ENCODE results near the gene GBE1. TPM values are rescaled to one million over a fixed set of nuclear protein-coding genes. Genes with fewer than 3 reads are reported as not detected.

Gene GBE1
- total RNA-seq, 1 donor from 2014 or later = 14.7 TPM

- TF ChIP-seq, protein P1, sequence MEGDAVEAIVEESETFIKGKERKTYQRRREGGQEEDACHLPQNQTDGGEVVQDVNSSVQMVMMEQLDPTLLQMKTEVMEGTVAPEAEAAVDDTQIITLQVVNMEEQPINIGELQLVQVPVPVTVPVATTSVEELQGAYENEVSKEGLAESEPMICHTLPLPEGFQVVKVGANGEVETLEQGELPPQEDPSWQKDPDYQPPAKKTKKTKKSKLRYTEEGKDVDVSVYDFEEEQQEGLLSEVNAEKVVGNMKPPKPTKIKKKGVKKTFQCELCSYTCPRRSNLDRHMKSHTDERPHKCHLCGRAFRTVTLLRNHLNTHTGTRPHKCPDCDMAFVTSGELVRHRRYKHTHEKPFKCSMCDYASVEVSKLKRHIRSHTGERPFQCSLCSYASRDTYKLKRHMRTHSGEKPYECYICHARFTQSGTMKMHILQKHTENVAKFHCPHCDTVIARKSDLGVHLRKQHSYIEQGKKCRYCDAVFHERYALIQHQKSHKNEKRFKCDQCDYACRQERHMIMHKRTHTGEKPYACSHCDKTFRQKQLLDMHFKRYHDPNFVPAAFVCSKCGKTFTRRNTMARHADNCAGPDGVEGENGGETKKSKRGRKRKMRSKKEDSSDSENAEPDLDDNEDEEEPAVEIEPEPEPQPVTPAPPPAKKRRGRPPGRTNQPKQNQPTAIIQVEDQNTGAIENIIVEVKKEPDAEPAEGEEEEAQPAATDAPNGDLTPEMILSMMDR (conservative IDR thresholded peaks at IDR 0.05) = no peak
- no peak overlapping the region for H3K4me3 Mint-ChIP-seq
- peaks cover 12% of the 10 kb centered on the region for H3K4me1 Mint-ChIP-seq (ENCODE audit: unreplicated experiment)
- H3K27me3 Mint-ChIP-seq = no peaks in the 10 kb centered on the region
- H3K27ac Mint-ChIP-seq = no peak overlapping the region
- H3K36me3 Mint-ChIP-seq = no peaks in the 10 kb centered on the region
- no peak for DNase-seq (ENCODE audit: extremely low spot score, unreplicated experiment)
- H3K9me3 Mint-ChIP-seq = peaks cover 3% of the 10 kb centered on the region
Measured at GRCh38 chr3:81445712-81446111, 315.7 kb downstream of the GBE1 start.

DNA sequence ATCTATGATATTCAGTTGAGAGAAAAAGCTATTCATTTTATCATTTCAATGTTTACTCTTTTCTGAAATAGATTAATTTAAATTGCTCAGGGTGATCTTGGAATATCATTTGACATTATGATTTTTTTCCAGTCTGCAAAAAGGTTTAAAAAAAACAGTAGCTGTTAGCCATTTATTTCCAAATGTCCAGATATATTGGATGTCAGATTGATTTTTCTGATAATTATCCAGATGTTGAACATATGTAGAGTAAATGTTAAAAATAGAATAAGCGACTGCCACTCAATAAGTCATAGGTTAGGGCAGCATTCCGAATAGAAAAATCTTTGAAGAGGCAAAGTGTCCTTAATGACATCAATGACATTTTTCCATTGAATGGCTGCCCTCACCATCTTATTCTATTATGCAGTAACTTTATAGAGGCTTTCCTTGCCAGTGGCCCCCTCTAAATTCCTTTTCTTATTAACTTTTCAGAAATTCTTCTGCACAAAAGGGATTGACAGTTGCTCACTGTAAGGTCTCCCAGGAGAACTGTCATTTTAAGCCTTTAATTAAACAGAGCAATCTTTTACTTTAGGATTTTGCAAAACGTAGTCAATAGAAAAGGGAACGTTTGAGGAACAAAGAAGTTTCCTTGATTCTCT, 316.5 kb downstream of the GBE1 start:
- Mint-ChIP-seq H3K9me3 (peaks cover 3% of the 10 kb centered on the region), H3K27me3 (no peaks in the 10 kb centered on the region), H3K4me3 (no peak overlapping the region), H3K27ac (no peak overlapping the region), H3K4me1 (ENCODE audit: unreplicated experiment) (peaks cover 12% of the 10 kb centered on the region), H3K36me3 (no peaks in the 10 kb centered on the region)
- DNase-seq (ENCODE audit: extremely low spot score, unreplicated experiment) = no peak
- TF ChIP-seq, protein P1 (conservative IDR thresholded peaks at IDR 0.05) = no peak

DNA sequence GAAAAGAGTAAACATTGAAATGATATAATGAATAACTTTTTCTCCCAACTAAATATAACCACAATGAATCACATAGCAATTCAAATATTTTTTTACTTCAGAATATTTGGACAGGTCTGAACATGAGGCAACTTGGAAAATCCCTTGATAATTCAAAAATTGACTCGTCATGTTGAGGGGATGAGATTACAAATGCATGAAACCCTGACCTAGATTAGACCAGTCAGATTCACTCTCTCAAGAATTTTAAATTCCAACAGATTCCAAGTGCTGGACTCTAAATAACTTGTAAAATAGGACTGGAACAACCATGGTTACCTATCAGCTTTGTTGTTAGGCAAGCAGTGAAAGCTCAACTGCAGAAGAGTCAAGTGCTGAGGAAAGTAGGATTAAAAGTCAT, 317.5 kb downstream of the GBE1 start:
- H3K4me3 Mint-ChIP-seq = no peak overlapping the region
- no peak overlapping the region for H3K27ac Mint-ChIP-seq
- H3K9me3 Mint-ChIP-seq = peaks cover 3% of the 10 kb centered on the region
- DNase-seq (ENCODE audit: extremely low spot score, unreplicated experiment) = no peak
- TF ChIP-seq, protein P1 (conservative IDR thresholded peaks at IDR 0.05) = no peak
- H3K27me3 Mint-ChIP-seq = no peaks in the 10 kb centered on the region
- peaks cover 3% of the 10 kb centered on the region for H3K4me1 Mint-ChIP-seq (ENCODE audit: unreplicated experiment)
- H3K36me3 Mint-ChIP-seq = no peaks in the 10 kb centered on the region

- Mint-ChIP-seq H3K27ac (no peak overlapping the region), H3K36me3 (no peaks in the 10 kb centered on the region), H3K27me3 (no peaks in the 10 kb centered on the region), H3K4me1 (ENCODE audit: unreplicated experiment) (no peaks in the 10 kb centered on the region), H3K9me3 (peaks cover 3% of the 10 kb centered on the region), H3K4me3 (no peak overlapping the region)
- DNase-seq (ENCODE audit: extremely low spot score, unreplicated experiment) = no peak
- TF ChIP-seq, protein P1 (conservative IDR thresholded peaks at IDR 0.05) = no peak
Measured at GRCh38 chr3:81443457-81443782, 318.0 kb downstream of the GBE1 start.

DNA sequence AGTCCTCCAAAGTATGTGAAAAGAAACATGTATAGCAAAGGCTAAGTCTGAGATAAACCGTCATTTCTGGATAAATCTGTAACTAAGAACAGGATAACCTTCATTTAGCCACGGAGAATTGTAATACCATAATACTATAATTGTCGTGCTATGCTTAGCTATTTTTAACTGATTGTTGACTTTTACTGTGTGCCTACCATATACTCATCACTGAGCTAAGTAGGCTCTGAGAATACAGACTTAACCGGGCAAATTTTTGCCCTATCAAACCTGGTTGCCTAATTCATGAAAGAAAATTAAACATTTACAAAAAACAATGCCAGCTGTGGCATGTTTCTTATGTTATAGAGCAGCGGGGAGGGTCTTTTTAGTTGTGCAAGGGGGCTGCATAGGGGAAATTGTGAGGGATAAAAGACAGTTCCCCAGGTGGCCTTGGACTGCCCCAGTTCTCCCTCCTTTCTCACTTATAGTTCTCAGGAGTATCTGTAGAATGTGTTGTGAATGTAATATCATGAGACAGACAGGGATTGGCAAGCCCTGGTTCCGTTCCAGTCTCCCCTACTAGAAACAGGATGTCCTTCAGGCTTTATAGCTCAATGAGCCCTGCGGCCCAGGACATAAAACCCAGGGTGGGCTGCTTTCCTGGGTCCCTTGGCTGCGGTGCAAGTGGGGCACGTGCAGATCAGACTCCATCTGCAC, 318.5 kb downstream of the GBE1 start:
- Mint-ChIP-seq H3K4me1 (ENCODE audit: unreplicated experiment) (no peaks in the 10 kb centered on the region), H3K27me3 (no peaks in the 10 kb centered on the region), H3K9me3 (peaks cover 3% of the 10 kb centered on the region), H3K36me3 (no peaks in the 10 kb centered on the region), H3K27ac (no peak overlapping the region), H3K4me3 (no peak overlapping the region)
- no peak for DNase-seq (ENCODE audit: extremely low spot score, unreplicated experiment)
- TF ChIP-seq, protein P1 (conservative IDR thresholded peaks at IDR 0.05) = no peak
